ENCODE data around the gene PSD4. TPM values are rescaled to one million over a fixed set of nuclear protein-coding genes. Genes with fewer than 3 reads are reported as not detected.

The PSD4 gene
- total RNA-seq = 100 to 1,000 TPM; 394 to 404 TPM

DNA sequence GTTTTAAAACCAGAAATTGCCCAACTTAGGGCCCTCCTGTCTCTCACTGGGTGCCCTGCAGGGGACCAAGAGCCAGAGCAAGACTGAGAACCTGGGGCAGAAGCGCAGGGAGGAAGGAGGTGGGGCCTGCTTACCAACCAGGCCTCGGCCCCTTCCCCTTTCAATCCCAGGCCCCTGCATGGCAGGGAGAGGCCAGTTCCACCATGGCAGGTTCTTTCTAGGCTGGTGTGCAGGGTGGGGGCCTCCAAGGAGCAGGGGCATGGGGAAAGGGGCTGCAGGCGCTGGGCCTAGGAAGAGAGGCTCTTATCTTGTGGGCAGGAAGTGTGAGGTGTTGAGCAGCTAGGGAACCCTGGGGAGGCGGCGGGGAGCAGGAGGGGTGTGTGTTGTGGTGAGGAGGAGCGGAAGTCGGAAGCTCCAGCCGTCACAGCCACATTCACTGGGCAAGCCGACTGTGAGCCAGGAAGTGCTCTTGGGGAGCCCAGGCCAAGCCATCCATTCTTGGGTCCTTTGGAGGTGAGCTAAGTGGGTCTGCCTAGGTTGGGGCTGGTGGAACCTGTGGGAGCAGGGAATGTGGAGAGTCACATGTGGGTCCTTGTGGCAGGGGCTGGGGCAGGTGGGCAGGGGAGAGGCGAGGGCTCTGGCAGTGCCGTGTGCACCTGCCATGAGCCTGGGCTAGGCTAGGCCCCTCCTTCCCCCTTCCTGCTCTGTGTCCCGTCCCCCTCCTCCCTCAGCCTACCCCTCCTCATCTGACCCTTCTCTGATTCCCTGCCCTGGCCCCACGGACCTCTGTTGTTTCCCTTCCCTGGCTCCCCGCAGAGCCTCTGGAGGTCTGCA lies at the start of gene PSD4:
Gene PSD4 (plus strand): TSS at position 430 of the 834 bp plus-strand sequence. CDS start 8,486 bp downstream, outside the sequence.
- CTCF ChIA-PET = interaction anchor here (0.8 to 13.5 kb wide), 19 partner anchors 8 to 216 kb away, joined by 3 to 370 read pairs (median 6); no protein-coding TSS in a partner anchor
- Mint-ChIP-seq H3K4me1 (ENCODE audit: low read depth) (peaks cover 70% of the 10 kb centered on the region), H3K27me3 (ENCODE audit: low read depth) (peaks cover 2% of the 10 kb centered on the region), H3K27ac (peak within 1 kb of the TSS; percentile 91), H3K36me3 (ENCODE audit: low read depth) (peaks cover 80% of the 10 kb centered on the region), H3K9me3 (ENCODE audit: insufficient read depth) (peaks cover 5% of the 10 kb centered on the region), H3K4me3 (peak within 1 kb of the TSS; percentile 83)
- DNase-seq = peak; percentile 96
- ATAC-seq = peak; percentile 75
- POLR2A ChIA-PET = interaction anchor here (0.6 to 5.9 kb wide), 21 partner anchors 9 to 590 kb away, joined by 3 to 81 read pairs (median 5); no protein-coding TSS in a partner anchor

GRCh38 chr2:113124181-113124961 lies 49.4 kb upstream of the PSD4 start:
- no peaks in the 10 kb centered on the region for H3K9me3 Mint-ChIP-seq (ENCODE audit: insufficient read depth)
- ChIA-PET POLR2A (no interaction called here), CTCF (interaction anchor here (0.6 to 4.5 kb wide), 5 partner anchors 9 to 50 kb away, joined by 3 to 42 read pairs (median 4); no protein-coding TSS in a partner anchor)
- DNase-seq (no peak), ATAC-seq (no peak)
- peaks cover 25% of the 10 kb centered on the region for H3K4me1 Mint-ChIP-seq (ENCODE audit: low read depth)
- H3K27me3 Mint-ChIP-seq (ENCODE audit: low read depth) = peaks cover 16% of the 10 kb centered on the region
- H3K4me3 Mint-ChIP-seq = peak overlapping the region; percentile 0
- H3K27ac Mint-ChIP-seq = no peak overlapping the region
- no peaks in the 10 kb centered on the region for H3K36me3 Mint-ChIP-seq (ENCODE audit: low read depth)

- DNase-seq (no peak), ATAC-seq (no peak)
- no peaks in the 10 kb centered on the region for H3K36me3 Mint-ChIP-seq (ENCODE audit: low read depth)
- ChIA-PET CTCF (interaction anchor here (0.6 to 5.0 kb wide), 4 partner anchors 12 to 49 kb away, joined by 3 to 42 read pairs (median 18); no protein-coding TSS in a partner anchor), POLR2A (no interaction called here)
- H3K27ac Mint-ChIP-seq = no peak overlapping the region
- H3K4me3 Mint-ChIP-seq = no peak overlapping the region
- H3K27me3 Mint-ChIP-seq (ENCODE audit: low read depth) = peaks cover 10% of the 10 kb centered on the region
- H3K4me1 Mint-ChIP-seq (ENCODE audit: low read depth) = peaks cover 25% of the 10 kb centered on the region
- no peaks in the 10 kb centered on the region for H3K9me3 Mint-ChIP-seq (ENCODE audit: insufficient read depth)
Observed at GRCh38 chr2:113124984-113125855, 48.6 kb upstream of the PSD4 start.

DNA sequence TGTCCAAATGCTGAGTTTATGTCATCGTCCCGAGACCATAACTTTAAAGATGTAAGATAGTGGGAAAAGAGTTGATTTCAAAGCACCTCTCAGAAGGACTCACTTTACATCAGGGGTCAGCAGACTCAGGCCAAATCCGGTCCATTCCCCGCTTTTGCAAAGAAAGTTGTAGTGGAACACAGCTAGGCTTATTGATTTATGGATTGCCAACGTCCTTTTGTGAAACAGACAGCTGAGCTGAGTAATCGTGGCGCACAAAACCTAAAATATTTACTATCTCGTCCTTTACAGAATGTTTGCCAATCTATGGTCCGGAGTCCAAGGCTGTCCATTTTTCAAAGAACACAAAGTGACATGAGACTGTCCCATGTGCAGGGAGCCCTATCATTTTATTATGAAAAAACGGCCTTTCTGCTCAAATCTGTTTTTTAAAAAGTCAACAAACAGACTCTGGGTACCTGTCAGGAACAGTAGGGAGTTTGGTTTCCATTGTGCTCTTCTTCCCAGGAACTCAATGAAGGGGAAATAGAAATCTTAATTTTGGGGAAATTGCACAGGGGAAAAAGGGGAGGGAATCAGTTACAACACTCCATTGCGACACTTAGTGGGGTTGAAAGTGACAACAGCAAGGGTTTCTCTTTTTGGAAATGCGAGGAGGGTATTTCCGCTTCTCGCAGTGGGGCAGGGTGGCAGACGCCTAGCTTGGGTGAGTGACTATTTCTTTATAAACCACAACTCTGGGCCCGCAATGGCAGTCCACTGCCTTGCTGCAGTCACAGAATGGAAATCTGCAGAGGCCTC lies 46.7 kb upstream of the PSD4 start, which contains the start of gene IL1RN:
Gene IL1RN (plus strand): TSS at position 754 of the 801 bp plus-strand sequence. CDS start 27 bp downstream, at position 781.
- POLR2A ChIA-PET = no interaction called here
- ATAC-seq = no peak
- CTCF ChIA-PET = interaction anchor here (0.9 to 5.0 kb wide), 2 partner anchors 11 to 42 kb away, joined by 3 to 31 read pairs; no protein-coding TSS in a partner anchor
- H3K27ac Mint-ChIP-seq = no peak within 1 kb of the TSS
- no peaks in the 10 kb centered on the region for H3K36me3 Mint-ChIP-seq (ENCODE audit: low read depth)
- DNase-seq = peak; percentile 14
- peaks cover 24% of the 10 kb centered on the region for H3K4me1 Mint-ChIP-seq (ENCODE audit: low read depth)
- H3K27me3 Mint-ChIP-seq (ENCODE audit: low read depth) = peaks cover 6% of the 10 kb centered on the region
- H3K4me3 Mint-ChIP-seq = no peak within 1 kb of the TSS
- H3K9me3 Mint-ChIP-seq (ENCODE audit: insufficient read depth) = no peaks in the 10 kb centered on the region

DNA sequence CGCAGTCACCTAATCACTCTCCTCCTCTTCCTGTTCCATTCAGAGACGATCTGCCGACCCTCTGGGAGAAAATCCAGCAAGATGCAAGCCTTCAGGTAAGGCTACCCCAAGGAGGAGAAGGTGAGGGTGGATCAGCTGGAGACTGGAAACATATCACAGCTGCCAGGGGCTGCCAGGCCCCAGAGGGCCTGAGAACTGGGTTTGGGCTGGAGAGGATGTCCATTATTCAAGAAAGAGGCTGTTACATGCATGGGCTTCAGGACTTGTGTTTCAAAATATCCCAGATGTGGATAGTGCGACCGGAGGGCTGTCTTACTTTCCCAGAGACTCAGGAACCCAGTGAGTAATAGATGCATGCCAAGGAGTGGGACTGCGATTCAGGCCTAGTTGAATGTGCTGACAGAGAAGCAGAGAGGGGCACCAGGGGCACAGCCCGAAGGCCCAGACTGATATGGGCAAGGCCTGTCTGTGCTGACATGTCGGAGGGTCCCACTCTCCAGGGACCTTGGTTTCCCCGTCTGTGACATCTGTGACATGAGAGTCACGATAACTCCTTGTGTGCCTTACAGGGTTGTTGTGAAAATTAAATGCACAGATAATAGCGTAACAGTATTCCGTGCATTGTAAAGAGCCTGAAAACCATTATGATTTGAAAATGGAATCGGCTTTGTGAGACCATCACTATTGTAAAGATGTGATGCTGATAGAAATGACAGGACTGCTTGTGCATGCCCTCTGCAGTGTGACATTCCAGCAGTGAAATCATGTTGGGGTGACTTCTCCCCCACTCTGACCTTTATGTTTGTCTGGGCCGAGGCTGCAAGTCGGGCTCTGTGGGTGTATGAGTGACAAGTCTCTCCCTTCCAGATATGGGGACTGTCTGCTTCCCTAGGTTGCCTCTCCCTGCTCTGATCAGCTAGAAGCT lies 45.9 kb upstream of the PSD4 start:
- ATAC-seq (no peak), DNase-seq (peak; percentile 17)
- Mint-ChIP-seq H3K27ac (no peak overlapping the region), H3K36me3 (ENCODE audit: low read depth) (no peaks in the 10 kb centered on the region), H3K4me1 (ENCODE audit: low read depth) (peaks cover 24% of the 10 kb centered on the region), H3K4me3 (no peak overlapping the region), H3K9me3 (ENCODE audit: insufficient read depth) (no peaks in the 10 kb centered on the region), H3K27me3 (ENCODE audit: low read depth) (peaks cover 6% of the 10 kb centered on the region)
- POLR2A ChIA-PET = no interaction called here
- CTCF ChIA-PET = interaction anchor here (5.0 kb wide), 1 partner anchor 10 kb away, joined by 31 read pairs; no protein-coding TSS in a partner anchor

DNA sequence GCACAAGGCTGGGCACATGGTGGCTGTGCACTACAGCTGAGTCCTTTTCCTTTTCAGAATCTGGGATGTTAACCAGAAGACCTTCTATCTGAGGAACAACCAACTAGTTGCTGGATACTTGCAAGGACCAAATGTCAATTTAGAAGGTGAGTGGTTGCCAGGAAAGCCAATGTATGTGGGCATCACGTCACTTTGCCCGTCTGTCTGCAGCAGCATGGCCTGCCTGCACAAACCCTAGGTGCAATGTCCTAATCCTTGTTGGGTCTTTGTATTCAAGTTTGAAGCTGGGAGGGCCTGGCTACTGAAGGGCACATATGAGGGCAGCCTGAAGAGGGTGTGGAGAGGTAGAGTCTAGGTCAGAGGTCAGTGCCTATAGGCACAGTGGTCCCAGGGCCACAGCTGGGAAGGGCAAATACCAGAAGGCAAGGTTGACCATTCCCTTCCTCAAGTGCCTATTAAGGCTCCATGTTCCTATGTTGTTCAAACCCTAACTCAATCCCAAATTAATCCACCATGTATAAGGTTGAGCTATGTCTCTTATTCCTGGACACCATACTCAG lies 44.2 kb upstream of the PSD4 start:
- no peak overlapping the region for H3K4me3 Mint-ChIP-seq

DNA sequence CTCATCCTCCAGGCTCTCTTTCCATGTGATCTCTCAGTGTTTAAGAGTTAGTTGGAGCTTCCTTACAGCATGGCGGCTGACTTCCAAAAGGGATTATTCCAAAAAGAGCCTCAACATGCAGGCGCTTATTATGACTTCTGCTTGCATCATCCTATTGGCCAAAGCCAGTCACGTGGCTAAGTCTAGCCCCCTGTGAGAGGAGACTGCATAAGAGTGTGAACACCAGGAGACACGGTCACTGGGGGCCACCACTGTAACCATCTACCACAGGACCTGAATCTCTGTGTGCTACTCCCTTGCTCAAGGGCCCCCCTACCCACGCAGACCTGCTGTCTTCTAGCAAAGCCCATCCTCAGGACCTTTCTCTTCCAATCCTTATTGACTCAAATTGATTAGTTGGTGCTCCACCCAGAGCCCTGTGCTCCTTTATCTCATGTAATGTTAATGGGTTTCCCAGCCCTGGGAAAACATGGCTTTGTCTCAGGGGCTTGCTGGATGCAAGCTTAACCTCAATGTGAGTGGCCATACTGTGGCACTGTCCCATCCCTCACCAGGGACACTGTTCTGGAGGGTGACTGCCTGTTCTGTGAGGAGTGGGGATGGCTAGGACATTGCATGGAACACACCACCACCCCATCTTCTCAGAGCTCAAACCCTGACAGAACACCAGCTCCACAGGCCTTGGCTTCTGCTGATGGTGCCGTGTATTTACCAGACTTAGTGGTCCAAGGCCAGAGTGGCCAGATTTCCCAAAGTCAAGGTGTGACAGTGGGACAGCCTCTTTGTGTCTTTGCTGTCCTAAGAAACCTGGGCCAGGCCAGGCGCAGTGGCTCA lies 42.2 kb upstream of the PSD4 start:
- peak; percentile 17 for DNase-seq
- H3K36me3 Mint-ChIP-seq (ENCODE audit: low read depth) = no peaks in the 10 kb centered on the region
- H3K4me3 Mint-ChIP-seq = no peak overlapping the region
- no peak for ATAC-seq
- peaks cover 11% of the 10 kb centered on the region for H3K4me1 Mint-ChIP-seq (ENCODE audit: low read depth)
- ChIA-PET CTCF (no interaction called here), POLR2A (no interaction called here)
- H3K9me3 Mint-ChIP-seq (ENCODE audit: insufficient read depth) = no peaks in the 10 kb centered on the region
- no peaks in the 10 kb centered on the region for H3K27me3 Mint-ChIP-seq (ENCODE audit: low read depth)
- no peak overlapping the region for H3K27ac Mint-ChIP-seq

More for the DNA sequence above, 44.2 kb upstream of the PSD4 start:
- CTCF ChIA-PET = interaction anchor here (1.0 to 5.0 kb wide), 3 partner anchors 8 to 75 kb away, joined by 3 to 31 read pairs (median 3); no protein-coding TSS in a partner anchor
- Mint-ChIP-seq H3K9me3 (ENCODE audit: insufficient read depth) (no peaks in the 10 kb centered on the region), H3K27me3 (ENCODE audit: low read depth) (peaks cover 6% of the 10 kb centered on the region), H3K27ac (no peak overlapping the region), H3K36me3 (ENCODE audit: low read depth) (no peaks in the 10 kb centered on the region), H3K4me1 (ENCODE audit: low read depth) (peaks cover 20% of the 10 kb centered on the region)
- POLR2A ChIA-PET = no interaction called here
- ATAC-seq (no peak), DNase-seq (peak; percentile 4)

DNA sequence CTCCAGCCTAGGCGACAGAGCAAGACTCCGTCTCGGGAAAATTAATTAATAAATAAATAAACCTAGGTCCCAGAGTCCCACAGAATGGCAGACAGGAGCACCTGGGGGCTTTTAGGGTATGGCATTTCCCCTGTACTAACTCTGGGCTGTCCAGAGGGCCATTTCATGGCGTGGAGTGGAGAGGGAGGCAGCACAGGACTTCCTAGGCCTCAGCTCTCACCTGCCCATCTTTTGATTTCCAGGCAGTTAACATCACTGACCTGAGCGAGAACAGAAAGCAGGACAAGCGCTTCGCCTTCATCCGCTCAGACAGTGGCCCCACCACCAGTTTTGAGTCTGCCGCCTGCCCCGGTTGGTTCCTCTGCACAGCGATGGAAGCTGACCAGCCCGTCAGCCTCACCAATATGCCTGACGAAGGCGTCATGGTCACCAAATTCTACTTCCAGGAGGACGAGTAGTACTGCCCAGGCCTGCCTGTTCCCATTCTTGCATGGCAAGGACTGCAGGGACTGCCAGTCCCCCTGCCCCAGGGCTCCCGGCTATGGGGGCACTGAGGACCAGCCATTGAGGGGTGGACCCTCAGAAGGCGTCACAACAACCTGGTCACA lies 41.3 kb upstream of the PSD4 start:
- no peak for ATAC-seq
- no peaks in the 10 kb centered on the region for H3K9me3 Mint-ChIP-seq (ENCODE audit: insufficient read depth)
- ChIA-PET POLR2A (interaction anchor here (0.6 to 0.7 kb wide), 2 partner anchors 50 to 54 kb away, joined by 3 to 5 read pairs; no protein-coding TSS in a partner anchor), CTCF (interaction anchor here (1.2 to 10.2 kb wide), 4 partner anchors 24 to 67 kb away, joined by 5 to 370 read pairs (median 110); partner anchors contain the start of gene PSD4)
- peaks cover 18% of the 10 kb centered on the region for H3K4me1 Mint-ChIP-seq (ENCODE audit: low read depth)
- H3K4me3 Mint-ChIP-seq = no peak overlapping the region
- H3K27me3 Mint-ChIP-seq (ENCODE audit: low read depth) = no peaks in the 10 kb centered on the region
- no peaks in the 10 kb centered on the region for H3K36me3 Mint-ChIP-seq (ENCODE audit: low read depth)
- no peak overlapping the region for H3K27ac Mint-ChIP-seq
- DNase-seq = peak; percentile 17
